IMR-90 (cell line): ENCODE measurements around the gene FXYD4. TPM values are rescaled to one million over a fixed set of nuclear protein-coding genes. Genes with fewer than 3 reads are reported as not detected.

Source experiments
- ATAC-seq: fragments of 200-7000 bp; cut with Tn5 transposase; 2 replicates; pipeline ENCODE4 v1.9.1; 2020; ENCODE audit warnings: low read depth, mild to moderate bottlenecking, moderate library complexity
- BruUV-seq: library from RNA; stranded (reverse); fragments of 400-500 nt; replicated peaks from 2 replicates; lab custom pipeline; 2021; lab: Mats Ljungman, UMichigan
- CTCF ChIA-PET: fragments of 300-600 bp; formaldehyde crosslinking; extraction: SDS; loops from one replicate; lab custom pipeline; 2021; ENCODE audit warnings: antibody characterized with exemption; lab: Yijun Ruan, JAX
- POLR2A ChIA-PET: fragments of 300-600 bp; sonication (Branson Sonifier 250); formaldehyde crosslinking; loops from one replicate; lab custom pipeline; 2022; ENCODE audit warnings: antibody characterized with exemption; ENCODE audit not compliant: unreplicated experiment; lab: Charles Lee
- DNase-seq: peaks from one replicate; pipeline ENCODE4 v3.0.0; 2013
- H2AFZ ChIP-seq: replicated peaks from 2 replicates; pipeline ENCODE3; 2013; ENCODE audit warnings: low read length, mild to moderate bottlenecking; ENCODE audit not compliant: poor library complexity
- H2AK5ac ChIP-seq: 2 replicates; pipeline ENCODE4 v1.6.1; 2013; ENCODE audit warnings: low read depth, low read length, inconsistent platforms
- H2AK9ac ChIP-seq: replicated peaks from 2 replicates; pipeline ENCODE3; 2013; ENCODE audit warnings: mild to moderate bottlenecking, low read depth, low read length, moderate library complexity; ENCODE audit not compliant: poor library complexity
- H2BK120ac ChIP-seq: 2 replicates; pipeline ENCODE4 v1.6.1; 2013; ENCODE audit warnings: low read depth, low read length, inconsistent platforms
- H2BK15ac ChIP-seq: 3 replicates; pipeline ENCODE4 v1.6.1; 2013; ENCODE audit warnings: low read depth, low read length, inconsistent platforms
- H2BK20ac ChIP-seq: 2 replicates; pipeline ENCODE4 v1.6.1; 2013; ENCODE audit warnings: low read depth, mild to moderate bottlenecking, inconsistent platforms, low read length, moderate library complexity
- H2BK5ac ChIP-seq: 2 replicates; pipeline ENCODE4 v1.6.1; 2013; ENCODE audit warnings: mild to moderate bottlenecking, low read depth, low read length, inconsistent platforms; ENCODE audit not compliant: poor library complexity, severe bottlenecking
- H3K14ac ChIP-seq: replicated peaks from 2 replicates; pipeline ENCODE4 v1.6.1; 2013; ENCODE audit warnings: low read depth, low read length, inconsistent platforms
- H3K18ac ChIP-seq: 2 replicates; pipeline ENCODE4 v1.6.1; 2013; ENCODE audit warnings: low read depth, low read length, control low read depth
- H3K23ac ChIP-seq: 2 replicates; pipeline ENCODE4 v1.6.1; 2013; ENCODE audit warnings: low read depth, low read length, inconsistent platforms
- H3K27ac ChIP-seq: 2 replicates; pipeline ENCODE4 v1.5.1; 2013; ENCODE audit warnings: mild to moderate bottlenecking, control low read depth, low read length; ENCODE audit not compliant: insufficient read depth
- H3K27me3 ChIP-seq: 2 replicates; pipeline ENCODE4 v1.6.1; 2013; ENCODE audit warnings: low read length; ENCODE audit not compliant: control insufficient read depth, insufficient read depth
- H3K36me3 ChIP-seq: 2 replicates; pipeline ENCODE4 v1.6.1; 2013; ENCODE audit warnings: low read length, mixed read lengths; ENCODE audit not compliant: control insufficient read depth, insufficient read depth
- H3K4ac ChIP-seq: 2 replicates; pipeline ENCODE4 v1.6.1; 2013; ENCODE audit warnings: low read depth, low read length, inconsistent platforms
- H3K4me1 ChIP-seq: 2 replicates; pipeline ENCODE4 v1.6.1; 2013; ENCODE audit warnings: low read length, mixed read lengths; ENCODE audit not compliant: control insufficient read depth, insufficient read depth
- H3K4me2 ChIP-seq: 2 replicates; pipeline ENCODE4 v1.6.1; 2013; ENCODE audit warnings: low read depth, mild to moderate bottlenecking, control low read depth, low read length, moderate library complexity
- H3K4me3 ChIP-seq: 2 replicates; pipeline ENCODE4 v1.5.1; 2013; ENCODE audit warnings: low read depth, mild to moderate bottlenecking, control low read depth, low read length, moderate library complexity; ENCODE audit not compliant: insufficient read depth
- H3K56ac ChIP-seq: 2 replicates; pipeline ENCODE4 v1.6.1; 2013; ENCODE audit warnings: low read length, inconsistent platforms; ENCODE audit not compliant: insufficient read depth; ENCODE audit errors: extremely low read depth
- H3K79me1 ChIP-seq, 2 experiments: 2 replicates each; pipeline ENCODE4 v1.6.1; 2013; ENCODE audit warnings: low read length in 2 of 2, inconsistent platforms in 1 of 2, low read depth in 1 of 2
- H3K9ac ChIP-seq: 2 replicates; pipeline ENCODE4 v1.6.1; 2013; ENCODE audit warnings: low read depth, low read length, control low read depth
- H3K9me1 ChIP-seq: 2 replicates; pipeline ENCODE4 v1.6.1; 2013; ENCODE audit warnings: low read length, inconsistent platforms; ENCODE audit not compliant: insufficient read depth
- H3K9me3 ChIP-seq: 2 replicates; pipeline ENCODE4 v1.6.1; 2013; ENCODE audit warnings: low read length; ENCODE audit not compliant: control insufficient read depth, insufficient read depth
- H4K20me1 ChIP-seq: 2 replicates; pipeline ENCODE4 v1.6.1; 2013; ENCODE audit warnings: low read length, inconsistent platforms; ENCODE audit not compliant: insufficient read depth
- H4K5ac ChIP-seq: 2 replicates; pipeline ENCODE4 v1.6.1; 2013; ENCODE audit warnings: mild to moderate bottlenecking, low read depth, low read length, control low read depth
- H4K8ac ChIP-seq, 2 experiments: 2 replicates each; pipeline ENCODE4 v1.6.1; 2013; ENCODE audit warnings: low read depth in 2 of 2, low read length in 2 of 2, control low read depth in 1 of 2, inconsistent platforms in 1 of 2
- H4K91ac ChIP-seq: 2 replicates; pipeline ENCODE4 v1.6.1; 2013; ENCODE audit warnings: low read depth, low read length, inconsistent platforms; ENCODE audit not compliant: insufficient read depth
- CEBPB ChIP-seq: IDR thresholded peaks from 2 replicates; pipeline ENCODE4 v1.6.1; 2012; ENCODE audit warnings: low read depth, low read length, improper control_type of control experiment
- RCOR1 ChIP-seq: IDR thresholded peaks from 2 replicates; pipeline ENCODE4 v1.6.1; 2012; ENCODE audit warnings: mild to moderate bottlenecking, low read length, improper control_type of control experiment; ENCODE audit not compliant: insufficient replicate concordance
- WGBS, 2 experiments: methylation state at CpG; one replicate each; pipeline versions ENCODE4 v1.1.5 to v1.1.7; 2013; ENCODE audit warnings: missing lambda C conversion rate in 2 of 2; ENCODE audit not compliant: insufficient read length in 1 of 2; ENCODE audit errors: extremely low coverage in 2 of 2; 5-methylcytosine and 5-hydroxymethylcytosine counted together
- dilution Hi-C: fragments of 300-500 bp; cut with HindIII; formaldehyde crosslinking; loops from one replicate; pipeline ENCODE4 v1.14.3; 2018; ENCODE audit warnings: low sequenced_read_pairs; ENCODE audit not compliant: unreplicated experiment
- in situ Hi-C: fragments of 300-500 bp; cut with MboI; formaldehyde crosslinking; loops from 3 replicates; pipeline ENCODE4 v1.14.3; 2019; ENCODE audit warnings: low sequenced_read_pairs, inconsistent platforms, mixed read lengths
- intact Hi-C: fragments of 100-400 bp; cut with micrococcal nuclease; formaldehyde crosslinking; loops from 2 replicates; pipeline ENCODE4 v1.10.0; 2022
- polyA plus RNA-seq, 3 experiments: library from polyadenylated mRNA; depleted of rRNA; stranded (reverse); fragments of >200 nt; gene quantifications; 2 replicates each; pipeline ENCODE4 v1.2.3, GENCODE V29; 2012; ENCODE audit warnings: low replicate concordance in 1 of 3
- total RNA-seq: library from RNA; depleted of rRNA; stranded (reverse); fragments of >200 nt; gene quantifications from 2 replicates; pipeline ENCODE4 v1.2.3, GENCODE V29; 2012

The FXYD4 gene
- total and polyA plus RNA-seq, 2 of the 4 experiments (the other 2 are of a cell fraction): not detected

GRCh38 chr10:43339136-43339535 lies 32.3 kb upstream of the FXYD4 start:
- no peak for DNase-seq
- BruUV-seq: no TSS peak
- dilution Hi-C loops (no loop called here), intact Hi-C loops (no loop called here), in situ Hi-C loops (no loop called here)
- Histone ChIP-seq H3K27ac (no peak overlapping the region), H2AK5ac (no peak overlapping the region), H3K79me1 (no peaks in the 10 kb centered on the region), H4K5ac (no peak overlapping the region), H2AK9ac (no peak overlapping the region), H3K27me3 (peaks cover 20% of the 10 kb centered on the region), H3K18ac (no peak overlapping the region), H3K9me3 (no peaks in the 10 kb centered on the region), H3K9me1 (no peaks in the 10 kb centered on the region), H3K36me3 (no peaks in the 10 kb centered on the region), H2BK20ac (no peak overlapping the region), H4K8ac (no peak overlapping the region), H4K91ac (no peak overlapping the region), H3K9ac (no peak overlapping the region), H2BK15ac (no peak overlapping the region), H3K14ac (no peak overlapping the region), H3K56ac (no peak overlapping the region), H3K4me1 (no peaks in the 10 kb centered on the region), H2AFZ (peak overlapping the region; percentile 69), H2BK120ac (no peak overlapping the region), H2BK5ac (no peak overlapping the region), H3K4ac (no peak overlapping the region), H3K4me3 (no peak overlapping the region), H3K23ac (no peak overlapping the region), H3K4me2 (no peak overlapping the region), H4K20me1 (no peaks in the 10 kb centered on the region)
- ChIA-PET CTCF (no interaction called here), POLR2A (no interaction called here)
- TF ChIP-seq RCOR1 (no peak), CEBPB (no peak)
- no peak for ATAC-seq
- WGBS, 2 experiments: 10% methylated on average over 2 of the region's 11 CpGs; no CpG with 5 or more reads in 1 of the 2 experiments
